ENCODE measurements around the gene CENPE. TPM values are rescaled to one million over a fixed set of nuclear protein-coding genes. Genes with fewer than 3 reads are reported as not detected.

The CENPE gene
- total RNA-seq, 2 donors from 2014 or later: 0.87 to 4.5 TPM

DNA sequence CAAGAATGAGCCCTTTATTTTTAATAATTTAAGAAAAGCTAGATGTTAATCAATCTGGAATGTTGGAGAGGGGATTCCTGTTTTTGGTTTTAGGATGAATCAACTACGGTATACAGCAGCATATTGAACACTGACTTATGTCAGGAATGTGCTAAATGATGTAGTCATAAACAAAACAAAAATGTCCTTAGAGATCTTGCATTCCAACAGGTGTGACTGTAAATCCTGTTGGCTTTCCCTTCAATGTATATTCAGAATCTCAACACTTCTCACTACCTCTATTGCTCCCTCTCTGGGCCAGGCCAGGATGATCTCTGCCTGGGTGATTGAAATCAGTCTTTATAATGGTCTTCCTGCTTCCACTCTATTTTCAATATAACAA lies 60.7 kb downstream of the CENPE start:
- H3K4me3 ChIP-seq: no peak overlapping the region
- no peaks in the 10 kb centered on the region for H3K4me1 ChIP-seq (replicated peaks)
- no peaks in the 10 kb centered on the region for H3K9me3 ChIP-seq
- no peaks in the 10 kb centered on the region for H3K27me3 ChIP-seq (replicated peaks; ENCODE audit: insufficient read depth)
- 89% methylated on average over 1 of the region's 1 CpG for WGBS
- DNase-seq (ENCODE audit: low spot score): no peak
- no peak overlapping the region for H3K27ac ChIP-seq
- intact Hi-C loops (cut with DNase I): no loop called here
- TF ChIP-seq POLR2AphosphoS5 (IDR thresholded peaks at IDR 0.05) (no peak), CTCF (IDR thresholded peaks at IDR 0.05) (no peak), POLR2A (IDR thresholded peaks at IDR 0.05) (no peak)
- H3K36me3 ChIP-seq: no peaks in the 10 kb centered on the region

- Histone ChIP-seq H3K27ac (no peak overlapping the region), H3K9me3 (no peaks in the 10 kb centered on the region), H3K4me3 (no peak overlapping the region), H3K27me3 (replicated peaks; ENCODE audit: insufficient read depth) (no peaks in the 10 kb centered on the region), H3K36me3 (no peaks in the 10 kb centered on the region), H3K4me1 (replicated peaks) (no peaks in the 10 kb centered on the region)
- 94% methylated on average over 1 of the region's 1 CpG for WGBS
- TF ChIP-seq POLR2A (IDR thresholded peaks at IDR 0.05): no peak
- no peak for TF ChIP-seq POLR2AphosphoS5 (IDR thresholded peaks at IDR 0.05)
- TF ChIP-seq CTCF (IDR thresholded peaks at IDR 0.05): no peak
- no peak for DNase-seq (ENCODE audit: low spot score)
- intact Hi-C loops (cut with DNase I): no loop called here
Observed at GRCh38 chr4:103136671-103137445, 61.3 kb downstream of the CENPE start.

DNA sequence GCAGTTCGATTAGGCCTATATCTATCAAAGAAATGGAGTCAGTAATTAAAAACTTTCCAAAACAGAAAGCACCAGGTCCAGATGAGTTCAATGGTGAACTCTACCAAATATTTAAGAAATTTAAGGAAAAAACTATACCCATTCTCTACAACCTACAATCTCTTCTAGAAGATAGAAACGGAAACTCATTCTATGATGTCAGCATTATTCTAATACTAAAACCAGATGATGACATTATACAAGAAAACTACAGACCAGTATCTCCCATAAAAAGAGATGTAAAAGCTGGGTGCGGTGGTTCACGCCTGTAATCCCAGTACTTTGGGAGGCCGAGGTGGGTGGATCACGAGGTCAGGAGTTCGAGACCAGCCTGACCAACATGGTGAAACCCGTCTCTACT lies 69.0 kb downstream of the CENPE start:
- Histone ChIP-seq H3K27ac (no peak overlapping the region), H3K4me1 (replicated peaks) (no peaks in the 10 kb centered on the region), H3K36me3 (no peaks in the 10 kb centered on the region), H3K4me3 (no peak overlapping the region), H3K9me3 (no peaks in the 10 kb centered on the region), H3K27me3 (replicated peaks; ENCODE audit: insufficient read depth) (no peaks in the 10 kb centered on the region)
- 97% methylated on average over 8 of the region's 8 CpGs for WGBS
- no peak for DNase-seq (ENCODE audit: low spot score)
- intact Hi-C loops (cut with DNase I): no loop called here
- no peak for TF ChIP-seq POLR2AphosphoS5 (IDR thresholded peaks at IDR 0.05)
- no peak for TF ChIP-seq POLR2A (IDR thresholded peaks at IDR 0.05)
- no peak for TF ChIP-seq CTCF (IDR thresholded peaks at IDR 0.05)

GRCh38 chr4:103126126-103126525 lies 72.0 kb downstream of the CENPE start:
- Histone ChIP-seq H3K36me3 (no peaks in the 10 kb centered on the region), H3K27me3 (replicated peaks; ENCODE audit: insufficient read depth) (no peaks in the 10 kb centered on the region), H3K27ac (no peak overlapping the region), H3K9me3 (no peaks in the 10 kb centered on the region), H3K4me1 (replicated peaks) (no peaks in the 10 kb centered on the region), H3K4me3 (no peak overlapping the region)
- DNase-seq (ENCODE audit: low spot score): no peak
- no peak for TF ChIP-seq POLR2AphosphoS5 (IDR thresholded peaks at IDR 0.05)
- TF ChIP-seq POLR2A (IDR thresholded peaks at IDR 0.05): no peak
- TF ChIP-seq CTCF (IDR thresholded peaks at IDR 0.05): no peak
- WGBS: 94% methylated on average over 3 of the region's 3 CpGs
- intact Hi-C loops (cut with DNase I): no loop called here

DNA sequence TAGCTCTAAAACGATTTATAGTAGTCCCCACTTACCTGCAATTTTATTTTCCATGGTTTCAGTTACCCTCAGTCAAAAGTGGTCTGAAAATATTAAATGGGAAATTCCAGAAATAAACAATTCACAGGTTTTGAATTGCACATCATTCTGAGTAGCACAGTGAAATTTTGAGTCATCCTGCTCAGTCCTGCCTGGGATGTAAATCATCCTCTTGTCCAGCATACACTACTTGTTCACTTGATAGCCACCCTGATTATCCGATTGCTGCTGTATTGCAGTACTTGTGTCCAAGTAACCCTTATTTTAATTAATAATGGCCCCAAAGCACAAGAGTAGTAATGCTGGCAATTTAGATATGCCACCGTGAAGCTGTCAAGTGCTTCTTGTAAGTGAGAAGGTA lies 75.0 kb downstream of the CENPE start:
- Histone ChIP-seq H3K4me3 (no peak overlapping the region), H3K36me3 (no peaks in the 10 kb centered on the region), H3K9me3 (no peaks in the 10 kb centered on the region), H3K4me1 (replicated peaks) (no peaks in the 10 kb centered on the region), H3K27me3 (replicated peaks; ENCODE audit: insufficient read depth) (no peaks in the 10 kb centered on the region), H3K27ac (no peak overlapping the region)
- no peak for DNase-seq (ENCODE audit: low spot score)
- 76% methylated on average over 3 of the region's 3 CpGs for WGBS
- no peak for TF ChIP-seq CTCF (IDR thresholded peaks at IDR 0.05)
- TF ChIP-seq POLR2A (IDR thresholded peaks at IDR 0.05): no peak
- no peak for TF ChIP-seq POLR2AphosphoS5 (IDR thresholded peaks at IDR 0.05)
- intact Hi-C loops (cut with DNase I): no loop called here

Data from prostate gland (tissue), 2 donors.